PC-3 (cell line): ENCODE results near the gene MACROD2.

Experiments
- EZH2 ChIP-seq: fragments of 300-600 bp; sonication (generic); IDR thresholded peaks from one replicate; pipeline ENCODE4 v1.6.1; 2017; ENCODE audit warnings: antibody characterized with exemption, mild to moderate bottlenecking, low read length; ENCODE audit not compliant: unreplicated experiment
- TF ChIP-seq, protein P1 (sequence below): fragments of 300-600 bp; sonication (generic); conservative IDR thresholded peaks from 2 replicates; pipeline ENCODE4 v1.5.1; 2017; ENCODE audit warnings: antibody characterized with exemption, low read depth, mild to moderate bottlenecking, low read length

DNA sequence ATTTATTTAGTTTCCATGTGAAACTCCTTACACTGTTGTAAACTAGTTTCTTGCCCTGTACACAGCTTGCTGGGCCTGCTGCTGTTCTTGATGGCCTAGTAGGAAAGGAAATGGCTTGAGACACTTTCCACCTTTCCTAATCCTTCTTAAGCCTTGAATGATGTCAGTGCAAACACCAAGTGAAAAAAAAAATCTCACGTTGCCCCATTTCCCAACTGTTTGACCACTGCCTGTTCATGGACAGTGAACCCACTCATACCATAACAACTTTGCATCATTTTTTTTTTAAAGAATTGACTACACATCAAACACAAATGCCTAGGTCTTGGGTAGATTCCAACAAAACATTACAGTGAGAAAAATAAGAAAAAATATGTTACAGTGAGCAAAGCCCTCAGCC, 995.7 kb downstream of the MACROD2 start:
- TF ChIP-seq, protein P1, sequence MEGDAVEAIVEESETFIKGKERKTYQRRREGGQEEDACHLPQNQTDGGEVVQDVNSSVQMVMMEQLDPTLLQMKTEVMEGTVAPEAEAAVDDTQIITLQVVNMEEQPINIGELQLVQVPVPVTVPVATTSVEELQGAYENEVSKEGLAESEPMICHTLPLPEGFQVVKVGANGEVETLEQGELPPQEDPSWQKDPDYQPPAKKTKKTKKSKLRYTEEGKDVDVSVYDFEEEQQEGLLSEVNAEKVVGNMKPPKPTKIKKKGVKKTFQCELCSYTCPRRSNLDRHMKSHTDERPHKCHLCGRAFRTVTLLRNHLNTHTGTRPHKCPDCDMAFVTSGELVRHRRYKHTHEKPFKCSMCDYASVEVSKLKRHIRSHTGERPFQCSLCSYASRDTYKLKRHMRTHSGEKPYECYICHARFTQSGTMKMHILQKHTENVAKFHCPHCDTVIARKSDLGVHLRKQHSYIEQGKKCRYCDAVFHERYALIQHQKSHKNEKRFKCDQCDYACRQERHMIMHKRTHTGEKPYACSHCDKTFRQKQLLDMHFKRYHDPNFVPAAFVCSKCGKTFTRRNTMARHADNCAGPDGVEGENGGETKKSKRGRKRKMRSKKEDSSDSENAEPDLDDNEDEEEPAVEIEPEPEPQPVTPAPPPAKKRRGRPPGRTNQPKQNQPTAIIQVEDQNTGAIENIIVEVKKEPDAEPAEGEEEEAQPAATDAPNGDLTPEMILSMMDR = no peak
- no peak for TF ChIP-seq EZH2
